DMS114 treated with DMSO at 0.1 percent for 48 hours (cell line): Measurements from ENCODE around the gene CPNE6.

Experiments used
- DNase-seq: peaks from one replicate; lab custom pipeline; 2025; ENCODE audit not compliant: unreplicated experiment; lab: John Stamatoyannopoulos, UW

Gene CPNE6

GRCh38 chr14:24085215-24085614 lies 13.9 kb downstream of the CPNE6 start:
- DNase-seq: no peak

- no peak for DNase-seq
Observed at GRCh38 chr14:24086193-24086955, 15.0 kb downstream of the CPNE6 start.

GRCh38 chr14:24087004-24087403 lies 15.6 kb downstream of the CPNE6 start:
- no peak for DNase-seq

GRCh38 chr14:24088095-24088494 lies 16.7 kb downstream of the CPNE6 start:
- DNase-seq: no peak

GRCh38 chr14:24089890-24090289 lies 18.5 kb downstream of the CPNE6 start:
- DNase-seq: no peak

GRCh38 chr14:24092110-24092504 lies 20.7 kb downstream of the CPNE6 start:
- DNase-seq: no peak

- no peak for DNase-seq
Observed at GRCh38 chr14:24092505-24093206, 21.3 kb downstream of the CPNE6 start.

GRCh38 chr14:24093207-24093900 lies 22.0 kb downstream of the CPNE6 start:
- no peak for DNase-seq

- peak; percentile 38 for DNase-seq
Observed at GRCh38 chr14:24093901-24094840, 22.8 kb downstream of the CPNE6 start, which contains the start of gene PCK2. PCK2 (plus strand) TSS chr14:24094311; CDS start chr14:24094406, 95 bp downstream.

- DNase-seq: no peak
Observed at GRCh38 chr14:24094841-24095270, 23.5 kb downstream of the CPNE6 start.

GRCh38 chr14:24095271-24096068 lies 24.1 kb downstream of the CPNE6 start:
- no peak for DNase-seq

GRCh38 chr14:24096545-24097181 lies 25.3 kb downstream of the CPNE6 start:
- DNase-seq: no peak

- no peak for DNase-seq
Observed at GRCh38 chr14:24098229-24098926, 27.0 kb downstream of the CPNE6 start.

GRCh38 chr14:24098927-24099813 lies 27.8 kb downstream of the CPNE6 start:
- no peak for DNase-seq

- no peak for DNase-seq
Observed at GRCh38 chr14:24100197-24100981, 29.0 kb downstream of the CPNE6 start.

GRCh38 chr14:24100982-24101494 lies 29.7 kb downstream of the CPNE6 start:
- DNase-seq: no peak
